Measurements from ENCODE around the gene RBM34.

GRCh38 chr1:235139315-235139714 lies 21.7 kb downstream of the RBM34 start:
- TF ChIP-seq CTCF (IDR thresholded peaks at IDR 0.05): no peak
- TF ChIP-seq POLR2A (IDR thresholded peaks at IDR 0.05): no peak
